ENCODE results near the gene MEF2B. TPM values are rescaled to one million over a fixed set of nuclear protein-coding genes. Genes with fewer than 3 reads are reported as not detected.

The MEF2B gene
- total RNA-seq, 1 experiment from 2014 or later: 1.3 TPM

GRCh38 chr19:19191768-19192077 is 21.7 kb upstream of the MEF2B start:
- no peaks in the 10 kb centered on the region for H3K27me3 Mint-ChIP-seq (ENCODE audit: low read depth)
- H3K18ac ChIP-seq (ENCODE audit: insufficient read length, low read depth, low read length): no peak overlapping the region
- H3K23me2 ChIP-seq (ENCODE audit: insufficient read length, low read depth, low read length, poor library complexity, severe bottlenecking): peaks cover 3% of the 10 kb centered on the region
- no peak overlapping the region for H3T11ph ChIP-seq (ENCODE audit: low read length)
- H2BK5ac ChIP-seq (ENCODE audit: insufficient read length, low read length): no peak overlapping the region
- no peak overlapping the region for H3K27ac ChIP-seq (ENCODE audit: insufficient read length, low read depth, low read length)
- H3K14ac ChIP-seq (ENCODE audit: insufficient read depth, low read length): no peak overlapping the region
- no peaks in the 10 kb centered on the region; the same call in 1 of the 2 replicates for H3K79me2 ChIP-seq (ENCODE audit: insufficient read depth, low read length)
- H3K4me1 ChIP-seq (ENCODE audit: insufficient read depth, low read length): no peaks in the 10 kb centered on the region
- H3K9ac ChIP-seq (ENCODE audit: extremely low read depth, insufficient read length, low read length): peak overlapping the region; percentile 89
- no peak overlapping the region for H4K5ac ChIP-seq (ENCODE audit: insufficient read length, low read depth, low read length)
- no CpG with 5 or more reads among the region's 17 CpGs for WGBS (ENCODE audit: extremely low coverage, insufficient read length, low lambda C conversion rate)
- no peak overlapping the region for H2BK12ac ChIP-seq (ENCODE audit: insufficient read length, low read depth, low read length)
- peak overlapping the region; percentile 95 to 97 (median 97); a peak in 5 of 7 replicates for H3K27ac Mint-ChIP-seq
- H3K4me3 Mint-ChIP-seq: peak overlapping the region; percentile 96 to 97
- no peaks in the 10 kb centered on the region for H3K27me3 ChIP-seq (ENCODE audit: insufficient read depth, low read length)
- peak overlapping the region; percentile 70 for H3K4me2 ChIP-seq (ENCODE audit: insufficient read depth, insufficient read length, low read length)
- peaks cover 0 to 16% of the 10 kb centered on the region in 2 experiments; a peak in 2 of 4 replicates for H3K4me1 Mint-ChIP-seq
- H2BK15ac ChIP-seq (ENCODE audit: low read depth, low read length): no peak overlapping the region
- no peak overlapping the region for H2BK20ac ChIP-seq (ENCODE audit: low read depth, low read length, poor library complexity, severe bottlenecking)
- H3K79me1 ChIP-seq (ENCODE audit: insufficient read depth, low read depth, low read length, poor library complexity, severe bottlenecking): peaks cover 4% of the 10 kb centered on the region
- no peak overlapping the region for H2AK5ac ChIP-seq (ENCODE audit: insufficient read length, low read length)
- H3K56ac ChIP-seq (ENCODE audit: insufficient read length, low read depth, low read length): no peak overlapping the region
- H3K4ac ChIP-seq (ENCODE audit: low read depth, low read length): no peak overlapping the region
- H3K9me3 ChIP-seq (ENCODE audit: control insufficient read depth, low read depth, low read length): no peaks in the 10 kb centered on the region
- H4K91ac ChIP-seq (ENCODE audit: insufficient read length, low read depth, low read length): no peak overlapping the region
- no peaks in the 10 kb centered on the region for H3K9me3 Mint-ChIP-seq
- no peak for TF ChIP-seq CTCF (conservative IDR thresholded peaks at IDR 0.05)
- no peak overlapping the region for H2AFZ ChIP-seq (ENCODE audit: low read length)
- H4K8ac ChIP-seq (replicated peaks; ENCODE audit: insufficient read length, low read depth, low read length): no peak overlapping the region
- H3K23ac ChIP-seq (ENCODE audit: insufficient read length, low read depth, low read length): no peak overlapping the region
- DNase-seq: no peak
- H3K36me3 Mint-ChIP-seq (ENCODE audit: insufficient read depth in 1 of 3, low read depth in 3 of 3): peaks cover 0 to 15% (median 7%) of the 10 kb centered on the region in 3 experiments; a peak in 6 of 7 replicates
- no peak overlapping the region for H2BK120ac ChIP-seq (ENCODE audit: low read depth, low read length, poor library complexity, severe bottlenecking)
- no peaks in the 10 kb centered on the region for H4K20me1 ChIP-seq (ENCODE audit: control insufficient read depth, insufficient read depth, insufficient read length)

Data from H9 (cell line).